ENCODE measurements around the gene ICE1.
A peak's percentile ranks its signal among the peaks of the same experiment; 100 is the strongest.

ICE1 gene, protein sequence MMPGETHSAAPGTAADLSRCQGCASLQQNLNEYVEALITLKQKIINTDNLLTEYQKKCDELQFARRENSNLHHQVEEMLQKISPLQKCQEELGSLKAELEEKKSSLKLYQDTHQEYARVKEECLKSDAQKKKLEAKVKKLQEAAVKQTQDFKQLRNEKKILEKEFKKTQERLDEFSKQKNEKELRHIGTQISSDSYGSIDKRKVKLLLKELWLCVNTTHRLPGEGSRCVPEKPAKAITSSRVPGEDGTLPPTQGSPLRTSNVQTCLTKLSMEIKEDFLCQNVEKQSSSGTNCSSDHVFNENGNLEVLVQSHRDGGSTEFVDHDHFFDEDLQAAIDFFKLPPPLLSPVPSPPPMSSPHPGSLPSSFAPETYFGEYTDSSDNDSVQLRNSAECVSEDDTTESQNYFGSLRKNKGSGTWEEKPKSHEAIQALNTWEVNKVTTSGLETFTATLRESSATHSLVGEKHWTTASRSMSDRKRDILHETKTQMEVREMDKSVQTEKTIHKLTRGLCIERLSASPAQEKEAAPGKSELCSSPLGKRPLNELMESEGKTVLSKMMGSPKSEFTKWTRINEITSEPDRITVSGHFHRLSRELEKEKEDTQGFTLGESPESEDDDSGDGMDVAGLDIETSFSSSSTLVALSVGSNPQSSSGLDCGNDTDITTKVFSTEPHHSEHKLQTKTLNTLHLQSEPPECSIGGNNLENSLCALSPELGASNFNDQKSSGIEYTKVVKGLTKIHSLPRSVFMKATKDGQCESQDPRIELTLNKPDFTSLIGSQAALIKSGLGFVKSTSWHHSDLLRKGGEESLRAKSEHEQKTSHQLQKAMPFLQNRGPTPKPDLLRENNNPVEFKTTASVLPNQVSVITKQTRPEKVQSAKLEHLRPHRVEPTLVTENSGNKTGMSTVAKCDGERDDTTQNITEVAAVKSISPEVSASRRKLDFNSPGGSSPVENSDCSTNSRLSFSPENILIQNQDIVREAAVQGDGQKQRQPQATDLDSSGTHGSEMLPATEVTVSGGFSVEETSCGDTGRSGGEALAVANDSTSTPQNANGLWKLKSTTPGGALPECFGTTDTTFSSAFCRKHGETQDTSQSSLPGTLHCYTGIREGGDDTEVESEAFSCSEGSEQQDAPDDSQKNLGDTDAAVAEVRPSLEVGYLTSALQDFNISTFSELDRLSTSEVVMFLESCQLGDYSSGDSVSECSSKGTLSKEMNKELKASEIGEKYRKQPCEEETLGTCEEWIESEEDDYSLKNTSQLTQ (N-terminal part only)

GRCh38 chr5:5421961-5422818 lies at the start of gene ICE1:
Gene ICE1 (plus strand): TSS chr5:5422677. CDS start chr5:5422916, 239 bp downstream.
- peak within 1 kb of the TSS; percentile 90 for H3K4me3 ChIP-seq (ENCODE audit: low read length)
- TF ChIP-seq, protein P1, sequence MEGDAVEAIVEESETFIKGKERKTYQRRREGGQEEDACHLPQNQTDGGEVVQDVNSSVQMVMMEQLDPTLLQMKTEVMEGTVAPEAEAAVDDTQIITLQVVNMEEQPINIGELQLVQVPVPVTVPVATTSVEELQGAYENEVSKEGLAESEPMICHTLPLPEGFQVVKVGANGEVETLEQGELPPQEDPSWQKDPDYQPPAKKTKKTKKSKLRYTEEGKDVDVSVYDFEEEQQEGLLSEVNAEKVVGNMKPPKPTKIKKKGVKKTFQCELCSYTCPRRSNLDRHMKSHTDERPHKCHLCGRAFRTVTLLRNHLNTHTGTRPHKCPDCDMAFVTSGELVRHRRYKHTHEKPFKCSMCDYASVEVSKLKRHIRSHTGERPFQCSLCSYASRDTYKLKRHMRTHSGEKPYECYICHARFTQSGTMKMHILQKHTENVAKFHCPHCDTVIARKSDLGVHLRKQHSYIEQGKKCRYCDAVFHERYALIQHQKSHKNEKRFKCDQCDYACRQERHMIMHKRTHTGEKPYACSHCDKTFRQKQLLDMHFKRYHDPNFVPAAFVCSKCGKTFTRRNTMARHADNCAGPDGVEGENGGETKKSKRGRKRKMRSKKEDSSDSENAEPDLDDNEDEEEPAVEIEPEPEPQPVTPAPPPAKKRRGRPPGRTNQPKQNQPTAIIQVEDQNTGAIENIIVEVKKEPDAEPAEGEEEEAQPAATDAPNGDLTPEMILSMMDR (conservative IDR thresholded peaks at IDR 0.05; ENCODE audit: low read length) = no peak
- DNase-seq (ENCODE audit: low read depth) = peak; percentile 98

DNA sequence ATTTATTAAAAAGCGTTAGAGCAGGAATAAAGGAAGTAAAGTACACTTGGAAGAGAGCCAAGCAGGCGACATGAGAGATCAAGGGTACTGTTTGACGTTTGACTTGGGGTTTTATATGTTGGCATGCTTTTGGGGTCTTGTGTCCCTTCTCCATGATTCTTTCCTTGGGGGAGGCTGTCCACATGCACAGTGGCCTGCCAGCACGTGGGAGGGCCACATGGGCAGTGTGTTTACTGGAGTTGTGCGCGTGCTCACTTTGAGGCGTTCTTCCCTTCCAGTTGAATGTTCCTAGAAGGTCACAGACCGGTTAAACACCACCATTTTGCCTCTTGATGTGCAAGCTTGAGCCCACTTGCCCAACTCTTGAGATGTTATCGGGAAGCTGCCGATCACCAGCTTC lies 49.5 kb upstream of the ICE1 start:
- no peak overlapping the region for H3K4me3 ChIP-seq (ENCODE audit: low read length)
- TF ChIP-seq, protein P1 (conservative IDR thresholded peaks at IDR 0.05; ENCODE audit: low read length) = no peak
- no peak for DNase-seq (ENCODE audit: low read depth)

DNA sequence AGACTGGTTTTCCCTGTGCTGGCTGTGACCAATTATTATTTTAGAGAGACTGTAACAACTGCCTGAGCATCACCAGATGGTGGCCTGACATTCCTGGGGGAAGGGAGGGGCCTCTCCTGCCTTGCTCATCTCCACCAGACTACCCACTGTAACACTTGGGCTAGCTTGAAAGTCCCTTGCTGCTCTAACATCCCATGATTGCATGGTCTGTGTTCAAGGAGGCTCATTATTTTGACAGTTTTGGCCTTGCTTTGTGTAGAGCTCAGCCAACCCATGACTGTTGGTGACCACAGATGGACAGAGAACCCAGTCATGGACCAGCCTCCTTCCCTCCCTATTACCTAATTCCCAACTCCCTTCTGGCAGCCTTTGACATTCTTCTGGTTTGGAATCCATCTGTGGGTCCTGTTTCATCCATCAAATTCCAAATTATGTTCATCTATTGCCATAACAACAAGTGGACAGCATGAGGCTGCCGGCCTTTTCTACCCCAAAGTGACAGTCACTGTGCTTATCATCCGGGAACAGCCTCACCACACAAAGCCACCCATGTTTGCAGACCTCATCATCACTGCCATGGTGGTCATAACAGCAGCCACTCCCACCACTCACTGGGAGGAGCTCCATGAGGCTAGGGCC lies 49.0 kb upstream of the ICE1 start:
- TF ChIP-seq, protein P1 (conservative IDR thresholded peaks at IDR 0.05; ENCODE audit: low read length) = no peak
- DNase-seq (ENCODE audit: low read depth) = peak; percentile 89
- H3K4me3 ChIP-seq (ENCODE audit: low read length) = no peak overlapping the region

- peak; percentile 57 for DNase-seq (ENCODE audit: low read depth)
- TF ChIP-seq, protein P1 (conservative IDR thresholded peaks at IDR 0.05; ENCODE audit: low read length) = no peak
Observed at GRCh38 chr5:5374009-5374715, 48.3 kb upstream of the ICE1 start.

DNA sequence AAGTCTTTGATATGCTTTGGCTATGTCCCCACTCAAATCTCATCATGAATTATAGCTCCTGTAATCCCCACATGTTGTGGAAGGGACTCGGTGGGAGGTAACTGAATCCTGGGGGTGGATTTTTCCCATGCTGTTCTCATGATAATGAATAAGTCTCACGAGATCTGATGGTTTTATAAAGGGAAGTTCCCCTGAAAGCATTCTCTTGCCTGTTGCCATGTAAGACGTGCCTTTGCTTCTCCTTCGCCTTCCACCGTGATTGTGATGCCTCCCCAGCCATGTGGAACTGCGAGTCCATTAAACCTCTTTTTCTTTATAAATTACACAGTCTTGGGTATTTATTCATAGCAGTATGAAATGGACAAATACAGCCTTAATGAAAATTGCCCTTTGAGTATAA lies 44.7 kb upstream of the ICE1 start:
- TF ChIP-seq, protein P1 (conservative IDR thresholded peaks at IDR 0.05; ENCODE audit: low read length) = no peak
- DNase-seq (ENCODE audit: low read depth) = no peak

More at GRCh38 chr5:5374009-5374715, 48.3 kb upstream of the ICE1 start:
- no peak overlapping the region for H3K4me3 ChIP-seq (ENCODE audit: low read length)

More for the DNA sequence above, 44.7 kb upstream of the ICE1 start:
- H3K4me3 ChIP-seq (ENCODE audit: low read length) = no peak overlapping the region
